GM12891 (cell line): ENCODE data around the gene CLMP.
"Not testable (repeated sequence)": the region's sequence is repeated elsewhere in the genome, so short reads cannot be mapped to it uniquely, and the experiment has no call there.

Source experiments
- DNase-seq: peaks from one replicate; pipeline ENCODE4 v3.0.0; 2011; ENCODE audit warnings: low spot score; ENCODE audit not compliant: insufficient read length
- FAIRE-seq: peaks from 2 replicates; lab custom pipeline; 2011; peaks lifted over from hg19 to GRCh38; lab: Jason Lieb, UNC
- PAX5 ChIP-seq: IDR thresholded peaks from 2 replicates; pipeline ENCODE4 v1.6.1; 2011; ENCODE audit warnings: low read length, moderate library complexity, mild to moderate bottlenecking; ENCODE audit not compliant: insufficient read depth, severe bottlenecking
- POLR2A ChIP-seq: IDR thresholded peaks from 2 replicates; pipeline ENCODE4 v1.6.1; 2011; ENCODE audit warnings: low read depth, low read length, control low read depth
- POLR2AphosphoS5 ChIP-seq: IDR thresholded peaks from 2 replicates; pipeline ENCODE4 v1.6.1; 2011; ENCODE audit warnings: low read depth, low read length, control low read depth
- POU2F2 ChIP-seq: IDR thresholded peaks from 2 replicates; pipeline ENCODE4 v1.6.1; 2011; ENCODE audit warnings: low read depth, mild to moderate bottlenecking, control low read depth, low read length, moderate library complexity
- SPI1 ChIP-seq: IDR thresholded peaks from 2 replicates; pipeline ENCODE4 v1.6.1; 2011; ENCODE audit warnings: low read depth, low read length, control low read depth
- TAF1 ChIP-seq: IDR thresholded peaks from 2 replicates; pipeline ENCODE4 v1.6.1; 2011; ENCODE audit warnings: low read depth, low read length, control low read depth

CLMP gene

GRCh38 chr11:123098990-123099389 is 96.1 kb downstream of the CLMP start:
- TF ChIP-seq TAF1 = no peak
- TF ChIP-seq PAX5 = no peak
- TF ChIP-seq SPI1 = no peak
- TF ChIP-seq POU2F2 = no peak
- no peak for TF ChIP-seq POLR2AphosphoS5
- no peak for TF ChIP-seq POLR2A
- DNase-seq (no peak), FAIRE-seq (no peak)

DNA sequence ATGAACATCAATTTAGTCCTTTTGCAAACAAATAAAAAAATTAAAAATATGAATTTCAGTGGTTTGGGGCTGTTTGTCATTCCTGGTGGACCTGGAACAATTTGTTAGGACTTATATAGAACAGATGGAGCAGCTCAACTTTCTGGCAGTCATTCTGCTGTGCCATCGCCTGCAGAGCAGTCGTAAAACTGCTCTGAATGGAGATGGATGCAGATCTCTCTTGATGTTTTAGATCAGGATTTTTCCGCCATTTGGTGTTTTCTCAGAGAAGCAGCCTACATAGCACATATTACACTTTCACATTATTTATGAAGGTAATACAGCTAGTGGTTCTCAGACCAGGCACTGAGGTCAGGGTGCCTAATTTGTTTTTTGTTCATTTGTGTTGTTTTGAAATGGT is 101.3 kb downstream of the CLMP start:
- no peak for FAIRE-seq
- no peak for DNase-seq
- TF ChIP-seq POLR2A (no peak), TAF1 (no peak), POLR2AphosphoS5 (no peak), POU2F2 (no peak), PAX5 (no peak), SPI1 (no peak)

DNA sequence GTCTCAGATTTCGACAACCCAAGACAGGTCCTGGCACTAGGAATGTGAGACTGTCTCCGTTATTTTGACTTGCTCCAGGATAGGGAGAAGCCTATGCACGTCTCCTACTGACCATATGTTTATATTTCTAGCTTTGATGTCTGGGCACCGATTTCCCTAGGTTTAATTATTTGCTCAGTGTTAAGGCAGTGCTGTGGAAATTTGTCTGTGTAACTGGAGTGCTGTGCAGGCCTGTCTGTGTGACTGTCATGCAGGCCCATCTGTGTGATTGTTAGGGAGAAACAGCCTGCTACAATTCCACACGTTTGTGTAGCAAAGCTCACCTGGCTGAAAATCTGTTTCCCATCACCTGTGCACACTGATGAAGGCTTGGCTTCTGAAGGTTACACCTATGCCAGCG is 103.5 kb downstream of the CLMP start:
- FAIRE-seq = no peak
- no peak for DNase-seq
- no peak for TF ChIP-seq POLR2A
- no peak for TF ChIP-seq POLR2AphosphoS5
- TF ChIP-seq TAF1 = no peak
- TF ChIP-seq SPI1 = no peak
- TF ChIP-seq POU2F2 = no peak
- no peak for TF ChIP-seq PAX5

- DNase-seq, FAIRE-seq: not testable (repeated sequence)
Observed at GRCh38 chr11:123090168-123090567, 104.9 kb downstream of the CLMP start.

DNA sequence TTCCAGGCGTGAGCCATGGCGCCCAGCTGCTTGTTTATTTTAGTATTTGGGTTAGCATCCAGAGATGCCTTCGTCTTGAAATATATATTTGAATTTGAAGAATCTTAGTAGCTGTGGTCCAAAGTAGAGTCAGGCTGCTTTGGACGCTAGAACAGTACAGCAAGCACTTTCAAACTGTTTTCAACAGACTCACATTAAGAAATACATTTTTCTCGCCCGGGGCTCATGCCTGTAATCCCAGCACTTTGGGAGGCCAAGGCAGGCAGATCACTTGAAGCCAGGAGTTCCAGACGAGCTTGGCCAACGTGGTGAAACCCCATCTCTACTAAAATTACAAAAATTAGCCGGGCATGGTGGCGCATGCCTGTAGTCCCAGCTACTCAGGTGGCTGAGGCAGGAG is 106.2 kb downstream of the CLMP start:
- not testable (repeated sequence) for DNase-seq, FAIRE-seq

- FAIRE-seq, DNase-seq: not testable (repeated sequence)
Observed at GRCh38 chr11:123087657-123088056, 107.4 kb downstream of the CLMP start.

GRCh38 chr11:123086305-123086704 is 108.7 kb downstream of the CLMP start:
- FAIRE-seq = no peak
- DNase-seq = no peak
- TF ChIP-seq TAF1 (no peak), POU2F2 (no peak), POLR2AphosphoS5 (no peak), POLR2A (no peak), PAX5 (no peak), SPI1 (no peak)

DNA sequence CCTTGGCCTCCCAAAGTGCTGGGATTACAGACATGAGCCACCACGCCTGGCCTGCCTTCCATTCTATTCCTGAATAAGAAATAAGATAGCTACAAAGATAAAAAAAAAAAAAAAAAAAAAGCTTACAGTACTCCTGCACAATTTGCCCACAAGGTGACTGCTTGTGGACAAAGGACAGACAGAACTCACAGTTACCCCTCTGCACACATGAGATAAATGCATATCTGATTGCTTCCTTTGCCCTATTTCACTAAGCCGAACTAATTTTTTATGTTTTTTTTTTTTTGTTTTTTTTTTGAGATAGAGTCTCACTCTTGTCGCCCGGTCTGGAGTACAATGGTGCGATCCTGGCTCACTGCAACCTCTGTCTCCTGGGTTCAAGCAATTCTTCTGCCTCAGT is 109.6 kb downstream of the CLMP start:
- DNase-seq (no peak), FAIRE-seq (no peak)
- TF ChIP-seq PAX5 = no peak
- no peak for TF ChIP-seq POU2F2
- TF ChIP-seq TAF1 = no peak
- no peak for TF ChIP-seq SPI1
- no peak for TF ChIP-seq POLR2A
- no peak for TF ChIP-seq POLR2AphosphoS5

- TF ChIP-seq POLR2AphosphoS5 = no peak
- no peak for TF ChIP-seq TAF1
- TF ChIP-seq POU2F2 = no peak
- no peak for TF ChIP-seq POLR2A
- no peak for TF ChIP-seq SPI1
- TF ChIP-seq PAX5 = no peak
- DNase-seq = no peak
- no peak for FAIRE-seq
Observed at GRCh38 chr11:123084454-123084853, 110.6 kb downstream of the CLMP start.

DNA sequence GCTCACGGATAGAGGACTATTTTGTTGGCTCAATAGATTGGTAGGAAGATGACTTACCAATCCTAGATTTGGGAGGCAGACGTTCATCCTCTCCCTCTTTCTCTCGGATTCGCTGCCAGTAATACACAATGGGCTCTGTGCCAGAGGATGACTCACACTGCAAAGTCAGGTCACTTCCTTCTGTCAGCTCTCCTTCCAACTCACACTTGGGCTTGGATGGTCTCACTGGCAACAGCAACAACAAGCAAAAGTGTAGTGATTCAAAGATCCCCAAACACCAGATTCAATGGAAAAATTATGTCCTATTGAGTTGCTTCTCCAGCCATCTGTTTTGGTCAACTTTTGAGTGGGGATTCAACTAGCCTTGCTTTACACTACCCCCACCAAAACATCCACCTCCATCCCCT is 111.4 kb downstream of the CLMP start:
- no peak for TF ChIP-seq POLR2A
- no peak for TF ChIP-seq POLR2AphosphoS5
- no peak for TF ChIP-seq TAF1
- TF ChIP-seq POU2F2 = no peak
- no peak for TF ChIP-seq SPI1
- TF ChIP-seq PAX5 = no peak
- FAIRE-seq (no peak), DNase-seq (no peak)

GRCh38 chr11:123082977-123083376 is 112.1 kb downstream of the CLMP start:
- no peak for TF ChIP-seq POLR2AphosphoS5
- TF ChIP-seq POLR2A = no peak
- TF ChIP-seq PAX5 = no peak
- no peak for TF ChIP-seq SPI1
- no peak for TF ChIP-seq POU2F2
- TF ChIP-seq TAF1 = no peak
- DNase-seq = no peak
- no peak for FAIRE-seq
